HG03571 (cell line): ENCODE data around the gene POR.
"Not testable (repeated sequence)": the region's sequence is repeated elsewhere in the genome, so short reads cannot be mapped to it uniquely, and the experiment has no call there.

Source experiments
- ATAC-seq: cut with Tn5 transposase; IDR thresholded peaks from one replicate; pipeline ENCODE4 v1.9.1; 2021; ENCODE audit not compliant: unreplicated experiment

Gene POR

DNA sequence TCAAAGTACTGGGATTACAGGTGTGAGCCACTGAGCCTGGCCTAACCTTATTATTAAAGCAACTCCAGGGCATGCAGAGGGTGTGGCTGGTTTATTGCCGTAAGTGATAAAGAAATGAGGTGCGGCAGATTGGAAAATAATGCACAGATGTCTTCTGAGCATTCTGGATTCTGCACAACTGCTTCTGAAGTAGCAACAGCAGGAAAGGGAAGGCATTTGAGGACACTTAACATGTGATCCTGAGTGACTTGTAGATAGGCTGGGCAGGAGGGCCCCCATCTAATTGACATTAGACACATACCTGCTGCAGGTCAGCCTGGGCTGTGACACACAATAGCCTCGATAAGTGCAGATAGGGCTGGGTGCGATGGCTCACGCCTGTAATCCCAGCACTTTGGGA, 30.5 kb upstream of the POR start:
- ATAC-seq: no peak

DNA sequence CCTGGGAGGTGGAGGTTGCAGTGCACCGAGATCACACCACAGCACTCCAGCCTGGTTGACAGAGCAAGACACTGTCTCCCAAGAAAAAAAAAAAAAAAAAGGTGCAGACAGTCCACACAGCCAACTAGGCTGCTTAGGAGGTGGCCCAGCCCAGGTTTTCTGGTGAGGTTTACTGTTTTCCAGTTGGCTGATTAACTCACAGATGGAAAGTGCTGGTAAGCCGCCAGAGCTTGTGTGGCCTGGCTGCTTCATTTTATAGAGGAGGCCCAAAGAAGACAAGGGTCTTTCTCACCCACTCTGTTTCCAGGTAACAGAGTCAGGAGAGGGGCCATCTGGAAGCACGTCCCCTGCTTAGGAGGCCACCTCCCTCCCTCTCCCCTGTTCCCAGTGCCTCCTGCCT, 29.9 kb upstream of the POR start:
- no peak for ATAC-seq

DNA sequence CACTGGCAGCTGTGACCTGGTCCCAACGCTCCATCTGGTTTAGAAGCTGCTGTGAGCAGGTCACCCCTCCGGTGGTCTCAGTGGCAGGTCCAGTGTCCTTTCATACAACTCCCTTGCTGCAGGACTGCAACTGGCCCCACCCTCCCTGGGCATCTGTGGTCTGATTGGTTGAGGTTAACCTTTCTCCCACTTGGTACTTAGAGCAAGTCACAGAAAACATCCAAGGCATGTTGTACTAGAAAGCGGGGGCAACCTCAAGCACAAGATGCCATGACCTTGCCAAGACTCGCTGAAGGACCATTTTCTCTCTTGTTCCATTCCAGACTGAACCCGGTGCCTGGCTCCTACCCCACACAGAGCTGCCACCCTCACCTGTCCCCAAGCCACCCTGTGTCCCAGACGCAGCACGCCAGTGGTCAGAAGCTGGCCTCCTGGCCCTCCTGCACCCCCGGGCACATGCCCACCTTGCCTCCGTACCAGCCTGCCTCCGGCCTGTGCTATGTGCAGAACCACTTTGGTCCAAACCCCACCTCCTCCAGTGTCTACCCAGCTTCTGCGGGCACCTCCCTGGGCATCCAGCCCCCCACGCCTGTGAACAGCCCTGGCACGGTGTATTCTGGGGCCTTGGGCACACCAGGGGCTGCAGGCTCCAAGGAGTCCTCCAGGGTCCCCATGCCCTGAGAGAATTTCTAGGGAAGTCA, 27.1 kb upstream of the POR start:
- ATAC-seq: no peak

DNA sequence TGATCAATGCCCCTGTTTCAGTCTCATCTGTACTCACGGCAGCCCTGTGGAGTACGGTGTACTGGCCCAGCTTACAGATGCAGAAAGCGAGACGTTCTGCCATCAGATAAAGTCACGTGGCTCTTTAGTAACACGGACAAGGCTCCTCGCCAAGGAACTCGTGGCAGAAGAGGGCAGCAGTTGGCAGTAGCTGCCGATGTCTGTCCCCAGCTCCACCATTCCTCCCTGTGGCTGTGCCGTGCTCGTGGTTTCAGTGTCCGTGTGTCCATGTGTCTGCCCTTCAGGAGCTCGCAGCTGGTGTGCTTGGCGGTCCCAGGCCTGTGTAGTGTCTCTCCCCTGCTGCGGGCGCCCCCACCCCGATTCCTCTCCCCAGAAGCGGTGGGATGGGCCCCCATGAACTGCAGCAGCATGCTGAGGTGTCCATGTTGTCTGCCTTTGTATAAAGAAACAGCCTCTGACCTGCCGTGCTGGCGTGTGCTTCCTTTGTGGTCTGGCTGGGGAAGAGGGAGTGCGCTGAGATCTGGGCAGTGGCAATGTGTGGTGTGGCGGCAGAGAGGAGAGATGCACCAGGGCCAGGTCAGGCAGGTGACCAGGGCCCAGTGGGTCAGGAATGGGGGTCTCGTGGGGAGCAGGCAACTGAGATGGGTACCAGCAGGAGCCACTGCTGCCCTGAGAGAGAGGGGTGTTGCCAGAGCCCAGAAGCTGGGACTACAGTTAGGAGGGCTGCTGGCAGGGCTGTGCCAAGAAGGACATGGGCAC, 26.3 kb upstream of the POR start:
- ATAC-seq: no peak

DNA sequence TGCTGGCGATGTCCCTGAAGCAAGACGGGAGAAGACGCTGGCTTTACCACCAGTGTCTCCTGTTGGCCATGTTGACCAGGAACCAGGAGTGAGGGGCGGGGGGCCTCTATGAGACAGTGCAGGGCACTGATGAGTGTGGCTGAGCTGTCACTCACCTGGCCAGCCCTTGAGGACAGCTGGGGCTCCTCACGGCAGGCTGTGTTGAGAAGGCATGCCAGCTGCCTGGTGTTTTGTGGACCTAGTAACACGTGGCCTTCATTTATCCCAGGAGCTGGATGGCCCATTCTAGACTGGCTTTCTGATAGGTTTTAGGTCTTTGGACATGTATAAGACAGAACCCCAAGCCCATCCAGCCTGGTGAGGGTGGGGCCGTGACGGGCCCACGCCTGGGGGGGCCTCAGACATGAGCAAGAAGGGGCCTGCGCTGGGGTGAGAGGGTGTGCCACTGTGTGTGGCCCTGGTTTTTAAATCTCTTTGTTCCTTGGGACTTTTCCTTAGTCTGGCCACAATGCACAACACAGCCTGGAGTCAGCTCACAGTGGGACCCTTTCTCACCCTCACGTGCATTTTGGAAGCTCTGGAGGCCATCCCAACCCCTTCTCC, 25.6 kb upstream of the POR start:
- no peak for ATAC-seq

DNA sequence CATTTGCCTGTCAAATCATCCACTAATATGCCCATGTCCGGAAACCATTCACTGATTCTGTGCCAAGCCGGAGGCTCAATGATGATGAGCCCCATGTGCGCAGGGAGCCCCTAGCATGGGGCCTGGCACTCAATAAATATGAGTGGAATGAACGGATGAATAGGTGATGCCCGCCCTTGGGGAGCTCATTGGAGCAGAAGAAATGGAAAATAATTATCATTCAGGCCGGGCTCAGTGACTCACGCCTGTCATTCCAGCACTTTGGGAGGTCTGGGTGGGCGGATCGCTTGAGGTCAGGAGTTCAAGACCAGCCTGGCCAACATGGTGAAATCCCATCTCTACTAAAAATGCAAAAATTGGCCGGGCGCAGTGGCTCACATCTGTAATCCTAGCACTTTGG, 25.1 kb upstream of the POR start:
- no peak for ATAC-seq

DNA sequence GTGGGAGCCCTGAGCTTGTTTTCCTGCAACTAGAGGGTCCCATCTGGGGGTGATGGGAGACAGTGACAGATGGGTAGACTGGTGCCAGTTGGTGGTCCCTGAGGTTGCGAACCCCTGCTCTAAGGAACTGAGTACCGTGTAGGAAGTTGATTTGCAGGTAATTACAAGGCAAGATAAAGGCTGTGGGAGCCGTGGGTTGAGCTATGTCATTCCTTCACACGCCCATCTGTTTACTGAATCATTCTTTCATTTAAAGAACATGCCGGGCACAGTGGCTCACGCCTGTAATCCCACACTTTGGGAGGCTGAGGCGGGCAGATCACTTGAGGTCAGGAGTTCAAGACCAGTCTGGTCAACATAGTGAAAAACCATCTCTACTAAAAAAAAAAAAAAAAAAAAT, 23.7 kb upstream of the POR start:
- ATAC-seq: not testable (repeated sequence)

DNA sequence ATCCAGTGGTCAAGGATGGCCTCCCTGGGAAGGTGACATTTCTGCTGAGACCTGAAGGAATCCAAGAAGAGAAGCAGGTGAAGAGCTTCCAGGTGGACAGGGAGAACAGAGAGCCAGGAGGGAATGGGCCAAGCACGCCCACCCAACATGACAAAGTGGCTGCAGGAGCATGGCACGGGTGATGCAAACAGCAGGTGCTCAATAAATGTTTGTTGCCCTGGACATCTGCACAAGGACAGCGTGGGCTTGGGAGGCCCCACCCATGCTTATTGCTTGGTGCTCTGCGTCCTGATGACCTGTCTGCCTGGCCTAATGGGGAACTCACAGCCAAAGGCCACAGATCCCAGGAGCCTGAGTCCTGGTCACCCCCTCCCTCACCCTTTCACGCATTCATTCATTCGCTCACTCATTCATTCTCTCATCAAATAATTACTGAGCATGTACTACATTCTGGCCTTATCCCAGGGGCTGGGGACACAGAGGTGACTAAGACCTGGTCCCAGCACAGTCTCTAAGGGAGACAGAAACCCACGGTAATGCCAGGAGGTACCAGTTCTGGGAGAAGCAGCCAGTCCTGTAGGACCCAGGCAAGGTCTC, 23.0 kb upstream of the POR start:
- no peak for ATAC-seq

DNA sequence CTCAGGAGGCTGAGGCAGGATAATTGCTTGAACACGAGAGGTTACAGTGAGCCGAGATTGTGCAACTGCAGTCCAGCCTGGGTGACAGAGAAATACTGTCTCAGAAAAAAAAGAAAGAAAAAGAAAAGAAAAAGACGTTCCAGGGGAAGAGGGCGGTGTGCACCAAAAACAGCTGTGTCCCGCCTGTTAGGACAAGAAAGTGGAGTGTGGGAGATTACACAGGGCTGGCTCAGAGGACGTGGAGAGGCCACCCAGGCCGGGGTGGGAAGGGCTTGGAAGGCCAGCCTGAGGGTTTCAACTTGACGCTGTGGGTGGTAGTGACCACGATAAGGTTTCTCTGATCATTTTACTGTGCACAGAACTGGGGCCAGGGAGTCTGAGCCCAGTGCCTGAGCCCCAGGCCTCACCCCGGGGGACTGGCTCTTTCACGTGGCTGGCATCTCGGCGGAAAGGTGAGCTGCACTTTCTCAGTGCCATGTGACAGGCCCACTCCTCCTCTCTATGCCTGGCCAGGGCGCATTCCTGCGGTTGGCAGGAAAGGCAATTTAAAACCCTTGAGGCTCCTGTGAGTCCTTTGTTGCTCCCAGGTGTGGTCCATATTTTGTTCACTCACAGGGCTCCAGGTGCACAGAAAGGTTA, 22.2 kb upstream of the POR start:
- no peak for ATAC-seq

DNA sequence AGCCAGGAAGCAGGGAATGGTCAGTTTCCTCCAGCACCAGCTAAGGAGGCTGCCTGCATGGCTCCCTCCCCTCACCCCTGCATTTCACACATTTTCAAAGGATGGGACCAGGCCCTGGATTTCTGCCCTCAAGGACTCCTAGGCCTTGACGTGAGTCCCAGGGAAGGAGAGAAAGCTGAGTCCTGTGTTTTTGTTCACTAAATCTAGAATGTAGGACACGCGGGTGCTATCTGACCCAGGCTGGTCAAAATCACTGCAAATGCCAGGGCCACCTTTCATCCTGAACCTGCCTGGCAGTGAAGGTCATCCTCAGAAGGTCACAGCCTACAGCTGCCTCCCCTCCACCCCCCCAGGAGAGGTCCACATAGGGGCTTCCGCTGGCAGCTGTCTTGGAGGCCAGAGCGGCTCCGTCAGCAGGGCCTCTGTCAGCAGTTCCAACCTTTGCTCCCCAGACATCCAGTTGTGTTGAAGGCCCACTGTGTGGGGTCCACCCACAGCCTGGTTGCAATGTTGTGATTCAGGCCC, 18.1 kb upstream of the POR start:
- no peak for ATAC-seq

DNA sequence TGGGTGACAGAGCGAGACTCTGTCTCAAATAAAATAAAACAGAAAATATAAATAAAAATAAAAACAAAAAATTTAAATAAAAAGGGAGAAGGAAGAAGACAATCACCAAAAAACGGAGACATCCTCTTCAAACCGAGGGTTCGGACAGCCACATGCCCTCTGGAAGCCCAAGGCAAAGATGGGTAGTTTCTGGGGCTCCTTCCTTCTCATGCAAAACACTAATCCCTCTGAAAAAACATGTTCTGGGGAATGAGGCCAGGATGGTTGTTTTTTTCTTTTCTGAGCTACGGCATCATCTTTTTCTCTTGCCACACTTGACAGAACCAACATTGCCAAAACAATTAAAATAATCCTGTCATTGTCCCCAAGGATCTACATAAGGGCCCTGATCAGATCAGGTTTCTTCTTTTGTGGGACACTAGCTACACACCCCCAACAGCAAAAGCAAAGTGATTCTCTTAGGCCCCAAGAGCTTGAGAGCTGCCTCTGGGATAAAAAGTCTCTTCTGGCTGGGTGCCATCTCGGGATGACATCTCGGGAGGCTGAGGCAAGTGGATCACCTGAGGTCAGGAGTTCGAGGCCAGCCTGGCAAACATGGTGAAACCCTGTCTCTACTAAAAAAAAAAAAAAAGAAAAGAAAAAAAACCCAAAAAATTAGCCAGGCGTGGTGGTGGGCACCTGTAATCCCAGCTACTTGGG, 14.2 kb upstream of the POR start:
- ATAC-seq: no peak

DNA sequence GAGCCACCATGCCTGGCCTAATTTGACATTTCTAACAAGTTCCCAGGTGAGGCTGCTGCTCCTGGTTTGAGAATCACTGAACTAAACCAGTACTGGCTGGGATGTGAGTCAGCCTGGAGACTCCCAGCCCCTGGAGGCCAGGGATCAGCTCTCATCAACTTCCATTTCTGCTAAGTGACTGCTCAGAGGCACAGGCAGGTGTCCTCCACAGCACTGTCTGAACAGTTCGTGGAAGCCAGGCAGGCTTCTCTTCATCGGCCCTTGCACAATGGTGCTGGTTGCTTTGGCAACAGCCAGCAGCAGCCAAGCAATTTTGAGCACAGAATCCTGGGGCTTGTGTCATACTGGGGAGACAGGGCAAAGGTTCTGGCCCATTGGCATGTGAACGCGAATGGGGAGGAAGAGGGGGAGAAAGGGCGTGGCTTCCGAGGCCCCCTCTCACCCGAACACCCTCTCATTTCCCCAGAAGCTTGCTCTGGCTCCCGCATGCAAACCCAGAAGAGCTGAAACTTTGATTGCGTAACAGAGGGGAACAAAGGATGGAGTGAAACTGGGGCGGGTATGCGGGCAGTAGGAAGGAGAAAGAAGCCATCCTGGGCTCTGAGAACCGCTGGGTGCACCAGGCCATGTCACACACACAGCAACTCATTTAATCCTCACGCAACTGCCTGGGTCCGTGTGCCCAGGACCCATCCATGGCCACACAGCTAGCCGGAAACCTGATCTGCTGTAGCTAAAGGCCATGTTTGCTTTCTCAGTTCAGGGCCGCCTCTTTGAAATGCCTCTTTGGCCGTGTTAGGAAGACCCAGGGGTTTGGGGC, 9.0 kb upstream of the POR start:
- ATAC-seq: no peak

DNA sequence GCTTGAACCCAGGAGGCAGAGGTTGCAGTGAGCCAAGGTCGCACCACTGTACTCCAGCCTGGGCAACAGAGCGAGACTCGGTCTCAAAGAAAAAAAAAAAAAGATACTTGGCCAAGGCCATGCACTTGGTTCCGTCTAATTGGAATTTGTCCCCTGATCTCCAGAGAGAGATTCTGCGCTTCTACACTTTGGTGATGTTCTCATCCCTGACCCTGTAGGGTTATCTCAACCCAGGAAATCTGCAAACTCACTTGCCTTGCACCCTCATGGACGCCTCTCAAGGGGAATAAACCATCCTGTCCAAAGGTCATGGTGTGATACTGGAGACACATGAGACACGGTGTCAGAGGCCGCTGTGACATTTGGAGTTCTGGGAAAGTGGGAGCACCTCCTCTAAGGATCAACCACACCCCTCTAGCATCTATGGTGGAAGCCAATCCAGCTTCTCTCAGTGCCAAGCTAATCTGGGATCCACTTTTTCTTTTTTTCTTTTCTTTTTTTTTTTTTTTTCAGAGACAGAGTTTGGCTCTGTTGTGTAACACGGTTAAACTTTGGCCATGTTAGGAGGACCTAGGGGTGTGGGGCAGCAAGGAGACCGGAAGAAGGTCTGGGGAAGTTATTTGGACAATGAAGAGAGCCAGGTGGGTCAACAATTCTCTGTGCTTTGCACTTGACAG, 7.8 kb upstream of the POR start:
- ATAC-seq: no peak

DNA sequence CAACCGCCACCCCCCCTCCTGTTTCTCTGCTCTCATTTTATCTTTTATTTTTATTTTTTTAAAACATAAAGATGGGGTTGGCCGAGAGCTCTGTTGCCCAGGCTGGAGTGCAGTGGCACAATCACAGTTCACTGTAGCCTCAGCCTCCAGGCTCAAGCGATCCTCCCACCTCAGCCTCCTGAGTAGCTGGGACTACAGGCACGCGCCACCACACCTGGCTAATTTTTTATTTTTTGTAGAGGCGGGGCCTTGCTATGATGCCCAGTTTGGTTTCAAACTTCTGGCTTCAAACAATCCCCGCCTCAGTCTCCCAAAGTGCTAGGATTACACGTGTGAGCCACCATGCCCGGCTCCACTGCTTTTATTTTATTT, 7.3 kb upstream of the POR start:
- ATAC-seq: not testable (repeated sequence)

DNA sequence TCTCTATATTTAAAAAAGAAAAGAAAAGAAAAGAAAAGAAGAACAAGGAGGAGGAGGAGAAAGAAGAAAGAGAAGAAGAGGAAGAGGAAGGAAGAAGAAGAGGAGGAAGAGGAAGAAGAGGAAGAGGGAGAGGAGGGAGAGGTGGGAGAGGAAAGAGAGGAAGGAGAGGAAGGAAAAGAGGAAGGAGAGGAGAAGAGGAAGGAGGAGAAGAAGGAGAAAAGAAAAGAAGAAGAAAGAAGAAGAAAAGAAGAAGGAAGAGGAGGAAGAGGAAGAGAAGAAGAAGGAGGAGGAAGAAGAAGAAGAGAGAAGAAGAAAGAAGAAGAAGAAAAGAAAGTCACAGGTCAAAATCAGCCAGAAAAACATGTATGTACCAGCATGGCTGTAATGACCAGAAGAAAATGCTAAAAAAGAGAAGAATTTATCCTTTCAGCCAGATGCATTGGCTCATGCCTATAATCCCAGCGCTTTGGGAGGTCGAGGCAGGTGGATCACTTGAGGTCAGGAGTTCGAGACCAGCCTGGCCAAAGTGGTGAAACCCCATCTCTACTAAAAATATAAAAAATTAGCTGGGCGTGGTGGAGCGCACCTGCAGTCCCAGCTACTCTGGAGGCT, 5.3 kb upstream of the POR start:
- no peak for ATAC-seq

DNA sequence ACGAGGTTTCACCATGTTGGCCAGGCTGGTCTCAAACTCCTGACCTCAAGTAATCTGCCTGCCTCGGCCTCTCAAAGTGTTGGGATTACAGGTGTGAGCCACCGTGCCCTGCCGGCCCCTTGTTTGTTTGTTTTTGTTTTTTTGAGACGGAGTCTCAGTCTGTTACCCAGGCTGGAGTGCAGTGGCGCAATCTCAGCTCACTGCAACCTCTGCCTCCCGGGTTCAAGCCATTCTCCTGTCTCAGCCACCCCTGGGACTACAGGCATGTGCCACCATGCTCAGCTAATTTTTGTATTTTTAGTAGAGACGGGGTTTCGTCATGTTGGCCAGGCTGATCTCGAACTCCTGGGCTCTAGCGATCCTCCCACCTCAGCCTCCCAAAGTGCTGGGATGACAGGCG, 3.8 kb upstream of the POR start:
- not testable (repeated sequence) for ATAC-seq

DNA sequence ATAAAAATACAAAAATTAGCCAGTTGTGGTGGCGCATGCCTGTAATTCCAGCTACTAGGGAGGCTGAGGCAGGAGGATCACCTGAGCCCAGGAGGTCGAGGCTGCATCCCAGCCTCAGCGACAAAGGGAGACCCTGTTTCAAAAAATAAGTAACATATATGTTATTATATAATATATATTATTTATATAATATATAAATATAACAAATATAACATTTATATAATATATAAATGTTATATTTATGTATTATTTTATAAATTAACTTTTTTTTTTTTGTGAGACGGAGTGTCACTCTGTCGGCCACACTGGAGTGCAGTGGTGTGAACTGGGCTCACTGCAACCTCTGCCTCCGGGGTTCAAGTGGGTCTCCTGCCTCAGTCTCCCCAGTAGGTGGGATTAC, 1.5 kb upstream of the POR start:
- ATAC-seq: no peak

DNA sequence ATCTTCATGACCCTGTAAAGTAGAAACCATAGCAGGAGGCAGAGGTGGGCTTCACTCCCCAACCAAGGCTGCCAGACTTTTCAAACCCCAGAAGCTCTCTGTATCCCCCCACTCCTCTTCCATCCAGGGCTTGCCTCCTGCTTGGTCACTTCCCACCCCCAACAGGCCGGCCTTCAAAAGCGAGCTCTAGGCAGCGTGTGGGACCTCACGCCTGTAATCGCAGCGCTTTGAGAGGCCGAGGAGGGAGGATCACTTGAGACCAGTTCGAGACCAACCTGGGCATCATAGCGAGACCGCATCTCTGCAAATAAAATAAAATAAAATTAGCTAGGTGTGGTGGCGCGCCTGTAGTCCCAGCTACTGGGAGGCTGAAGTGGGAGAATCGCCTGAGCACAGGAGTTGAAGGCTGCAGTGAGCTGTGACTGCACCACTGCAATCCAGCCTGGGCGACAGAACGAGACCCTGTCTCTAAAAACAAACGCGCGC, 743 bp upstream of the POR start:
- ATAC-seq: no peak
